ENCODE measurements around the gene OPCML. TPM values are rescaled to one million over a fixed set of nuclear protein-coding genes. Genes with fewer than 3 reads are reported as not detected.

Gene OPCML
- total and polyA plus RNA-seq, 2 of the 13 experiments (the other 11 are each of a cell fraction or from before 2014, with no cell fraction given) = not detected

GRCh38 chr11:133491680-133492383, 40.5 kb downstream of the OPCML start:
- no peak overlapping the region for H3K4me3 ChIP-seq (replicated peaks in 1 of 3; ENCODE audit: insufficient read depth in 1 of 3, low read depth in 2 of 3, low read length in 3 of 3)
- no peak for FAIRE-seq
- in situ Hi-C loops (cut with HindIII; ENCODE audit: extremely low pct_ligation_motif_present, low pct_unique_long_range_greater_than_20kb) (no loop called here), intact Hi-C loops (cut with micrococcal nuclease; ENCODE audit: unreplicated experiment) (no loop called here)
- H3K4me2 ChIP-seq (ENCODE audit: low read depth, low read length) = no peak overlapping the region
- ChIA-PET CTCF (ENCODE audit: low intra/inter-chr PET ratio, low total read pairs) (no interaction called here), POLR2A (no interaction called here)
- ATAC-seq = no peak
- H3K9me3 ChIP-seq (ENCODE audit: low read length) = no peaks in the 10 kb centered on the region; the same call in none of the 2 replicates
- WGBS (ENCODE audit: low lambda C conversion rate) = 8% methylated on average over 9 of the region's 9 CpGs
- no peak overlapping the region for H2AFZ ChIP-seq (ENCODE audit: low read length)
- no TSS peak for BruUV-seq (replicated peaks)
- H4K20me1 ChIP-seq (ENCODE audit: insufficient read depth, low read length) = no peaks in the 10 kb centered on the region
- H3K27me3 ChIP-seq (ENCODE audit: control insufficient read depth in 1 of 2, insufficient read depth in 2 of 2, low read length in 2 of 2) = no peaks in the 10 kb centered on the region
- no peak for DNase-seq (ENCODE audit: low spot score)
- no peaks in the 10 kb centered on the region for H3K36me3 ChIP-seq (replicated peaks in 1 of 2; ENCODE audit: control insufficient read depth in 1 of 2, insufficient read depth in 2 of 2, low read length in 2 of 2)
- no peak overlapping the region for H3K9ac ChIP-seq (ENCODE audit: insufficient read depth, low read depth, low read length)
- H3K27ac ChIP-seq (ENCODE audit: extremely low read length, insufficient read depth, low read length) = no peak overlapping the region
- H3K4me1 ChIP-seq (ENCODE audit: insufficient read depth, low read length) = no peaks in the 10 kb centered on the region
- H3K79me2 ChIP-seq (ENCODE audit: insufficient read depth, low read length) = no peaks in the 10 kb centered on the region
- TF ChIP-seq MEIS1 (CRISPR knock-in tag; IDR thresholded peaks at IDR 0.05; ENCODE audit: borderline replicate concordance) = no peak
- no peak for TF ChIP-seq TAF15 (IDR thresholded peaks at IDR 0.05; ENCODE audit: low read depth, low read length, poor library complexity, severe bottlenecking)
- TF ChIP-seq ZNF546 (CRISPR knock-in tag; conservative IDR thresholded peaks at IDR 0.05) = no peak
- TF ChIP-seq ZNF260 (CRISPR knock-in tag; IDR thresholded peaks at IDR 0.05; ENCODE audit: borderline replicate concordance, low read depth) = no peak
- TF ChIP-seq RORA (CRISPR knock-in tag; IDR thresholded peaks at IDR 0.05) = no peak
- TF ChIP-seq ZNF136 (CRISPR knock-in tag; IDR thresholded peaks at IDR 0.05; ENCODE audit: low read depth) = no peak
- no peak for TF ChIP-seq KLF9 (CRISPR knock-in tag; IDR thresholded peaks at IDR 0.05; ENCODE audit: low read depth)
- TF ChIP-seq USF2 (IDR thresholded peaks at IDR 0.05; ENCODE audit: low read depth, low read length) = no peak
- no peak for TF ChIP-seq USF2 (CRISPR knock-in tag; IDR thresholded peaks at IDR 0.05; ENCODE audit: borderline replicate concordance)
- TF ChIP-seq ZBTB2 (CRISPR knock-in tag; IDR thresholded peaks at IDR 0.05; ENCODE audit: low read depth) = no peak
- no peak for TF ChIP-seq U2AF2 (IDR thresholded peaks at IDR 0.05; ENCODE audit: low read depth, low read length)
- TF ChIP-seq TBL1XR1 (IDR thresholded peaks at IDR 0.05; ENCODE audit: borderline replicate concordance, low read length, partially characterized antibody) = no peak
- TF ChIP-seq HNRNPUL1 (IDR thresholded peaks at IDR 0.05; ENCODE audit: low read depth, low read length) = no peak
- TF ChIP-seq ZFP1 (CRISPR knock-in tag; IDR thresholded peaks at IDR 0.05) = no peak
- TF ChIP-seq ZNF292 (CRISPR knock-in tag; IDR thresholded peaks at IDR 0.05; ENCODE audit: borderline replicate concordance, low read depth) = no peak
- no peak for TF ChIP-seq SNAPC4 (CRISPR knock-in tag; IDR thresholded peaks at IDR 0.05)
- TF ChIP-seq NCOA2 (CRISPR knock-in tag; IDR thresholded peaks at IDR 0.05) = no peak

Measured in HepG2 (cell line).